Astrocyte (in vitro differentiated cells and primary cell): ENCODE measurements around the gene GSTA3.

Experiments used
- EZH2 ChIP-seq: IDR thresholded peaks from 2 replicates; pipeline ENCODE4 v1.6.1; 2012; ENCODE audit warnings: mild to moderate bottlenecking, low read length, inconsistent platforms; ENCODE audit not compliant: insufficient read depth
- TF ChIP-seq, protein P1 (sequence below): IDR thresholded peaks from 2 replicates; pipeline ENCODE4 v1.5.1; 2011; ENCODE audit warnings: low read depth, mild to moderate bottlenecking, inconsistent platforms, low read length, moderate library complexity; ENCODE audit not compliant: insufficient read depth

GRCh38 chr6:52890018-52890417 lies 19.5 kb downstream of the GSTA3 start:
- TF ChIP-seq, protein P1, sequence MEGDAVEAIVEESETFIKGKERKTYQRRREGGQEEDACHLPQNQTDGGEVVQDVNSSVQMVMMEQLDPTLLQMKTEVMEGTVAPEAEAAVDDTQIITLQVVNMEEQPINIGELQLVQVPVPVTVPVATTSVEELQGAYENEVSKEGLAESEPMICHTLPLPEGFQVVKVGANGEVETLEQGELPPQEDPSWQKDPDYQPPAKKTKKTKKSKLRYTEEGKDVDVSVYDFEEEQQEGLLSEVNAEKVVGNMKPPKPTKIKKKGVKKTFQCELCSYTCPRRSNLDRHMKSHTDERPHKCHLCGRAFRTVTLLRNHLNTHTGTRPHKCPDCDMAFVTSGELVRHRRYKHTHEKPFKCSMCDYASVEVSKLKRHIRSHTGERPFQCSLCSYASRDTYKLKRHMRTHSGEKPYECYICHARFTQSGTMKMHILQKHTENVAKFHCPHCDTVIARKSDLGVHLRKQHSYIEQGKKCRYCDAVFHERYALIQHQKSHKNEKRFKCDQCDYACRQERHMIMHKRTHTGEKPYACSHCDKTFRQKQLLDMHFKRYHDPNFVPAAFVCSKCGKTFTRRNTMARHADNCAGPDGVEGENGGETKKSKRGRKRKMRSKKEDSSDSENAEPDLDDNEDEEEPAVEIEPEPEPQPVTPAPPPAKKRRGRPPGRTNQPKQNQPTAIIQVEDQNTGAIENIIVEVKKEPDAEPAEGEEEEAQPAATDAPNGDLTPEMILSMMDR: no peak
- TF ChIP-seq EZH2: no peak
